Left lung (tissue), 10 donors: Measurements from ENCODE around the gene CANT1. TPM values are rescaled to one million over a fixed set of nuclear protein-coding genes. Genes with fewer than 3 reads are reported as not detected.
A peak's percentile ranks its signal among the peaks of the same experiment; 100 is the strongest.

Experiments used
- ATAC-seq: fragments of 200-7000 bp; cut with Tn5 transposase; one replicate; pipeline ENCODE4 v1.9.1; 2020; ENCODE audit warnings: moderate library complexity
- DNase-seq, 4 donors: peaks; one replicate each; pipeline ENCODE4 v3.0.0-alpha.2; 2013 to 2020
- H3K27ac ChIP-seq, 2 donors: fragments of 200-600 bp; sonication (generic) in 1 of 2; one replicate each; pipeline versions ENCODE4 v1.5.0 to v1.8.0; 2020 to 2021
- H3K27me3 ChIP-seq, 2 donors: fragments of 200-600 bp; sonication (generic) in 1 of 2; one replicate each; pipeline versions ENCODE4 v1.5.0 to v1.8.0; 2020 to 2021
- H3K36me3 ChIP-seq, 2 donors: fragments of 200-600 bp; sonication (generic) in 1 of 2; one replicate each; pipeline versions ENCODE4 v1.5.0 to v1.8.0; 2020 to 2021
- H3K4me1 ChIP-seq, 2 donors: fragments of 200-600 bp; one replicate each; pipeline ENCODE4 v1.8.0; 2021
- H3K4me3 ChIP-seq, 2 donors: fragments of 200-600 bp; sonication (generic) in 1 of 2; one replicate each; pipeline versions ENCODE4 v1.5.0 to v1.8.0; 2020 to 2021; ENCODE audit warnings: mild to moderate bottlenecking in 1 of 2
- H3K9me3 ChIP-seq, 2 donors: fragments of 200-600 bp; sonication (generic) in 1 of 2; one replicate each; pipeline versions ENCODE4 v1.5.0 to v1.8.0; 2020 to 2021
- intact Hi-C, 2 donors: fragments of 100-400 bp; cut with DNase I; formaldehyde crosslinking; loops; one replicate each; pipeline versions ENCODE4 v1.11.2 to v1.14.2; 2022
- polyA plus RNA-seq, 6 donors: library from polyadenylated mRNA; unstranded; fragments of 120-200 nt; gene quantifications; one replicate each; pipeline ENCODE4 v1.2.1, GENCODE V29; 2013; ENCODE audit not compliant: insufficient read length in 6 of 6
- total RNA-seq, 2 donors: library from RNA; stranded (reverse); fragmentation: NEBNext Ultra II Directional; extraction: Animal tissue kit (Norgen Biotek cat#: 25700); gene quantifications; one replicate each; pipeline ENCODE4 v1.2.1, GENCODE V29; 2021
- TF ChIP-seq, protein P1 (sequence below), 2 donors: fragments of 200-600 bp; sonication (generic) in 1 of 2; IDR thresholded peaks; one replicate each; pipeline versions ENCODE4 v1.5.0 to v1.8.0; 2021; ENCODE audit warnings: antibody characterized with exemption in 2 of 2
- donor health status: DM: no; HTN: yes; CAD: no.
- donor health status: DM: no; HTN: no; CAD: no.

Gene CANT1
- total and polyA plus RNA-seq, 8 donors: 37.9 to 69.0 (median 41.2) TPM

DNA sequence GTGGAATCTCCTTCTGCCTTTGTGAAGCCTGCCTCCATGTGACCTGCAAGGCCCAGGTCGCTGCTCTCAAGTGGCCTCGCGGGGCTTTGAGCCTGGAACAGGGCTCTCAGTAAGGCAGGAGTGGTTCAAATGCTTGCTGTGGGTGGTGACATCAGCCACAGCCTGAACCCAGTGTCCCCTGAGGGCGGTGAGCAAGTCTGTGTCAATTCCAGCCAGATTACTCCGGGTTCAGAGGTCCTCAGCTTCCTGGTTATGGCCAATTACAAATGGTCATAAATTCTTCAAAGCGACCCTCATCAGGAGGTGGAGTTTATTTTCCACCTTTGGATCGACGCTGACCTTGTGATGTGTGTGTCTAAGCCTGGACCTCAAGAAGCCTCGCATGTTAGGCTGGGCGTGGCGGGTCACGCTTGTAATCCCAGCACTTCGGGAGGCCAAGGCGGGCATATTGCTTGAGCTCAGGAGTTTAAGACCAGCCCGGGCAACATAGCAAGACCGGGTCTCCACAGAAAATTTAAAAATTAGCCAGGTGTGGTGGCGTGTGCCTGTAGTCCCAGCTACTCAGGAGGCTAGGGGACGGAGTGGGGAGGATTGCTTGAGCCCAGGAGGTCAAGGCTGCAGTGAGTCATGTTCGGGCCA is 47.1 kb downstream of the CANT1 start:
- intact Hi-C loops: no loop called here
- H3K4me1 ChIP-seq: peaks cover 0 to 9% of the 10 kb centered on the region in 2 donors

GRCh38 chr17:78961571-78961970 is 48.0 kb downstream of the CANT1 start:
- DNase-seq (peak in 1 of 4 donors; percentile 23), ATAC-seq (no peak)
- peaks cover 0 to 9% of the 10 kb centered on the region in 2 donors for H3K4me1 ChIP-seq
- no peaks in the 10 kb centered on the region for H3K36me3 ChIP-seq
- no peaks in the 10 kb centered on the region for H3K27me3 ChIP-seq
- TF ChIP-seq, protein P1, sequence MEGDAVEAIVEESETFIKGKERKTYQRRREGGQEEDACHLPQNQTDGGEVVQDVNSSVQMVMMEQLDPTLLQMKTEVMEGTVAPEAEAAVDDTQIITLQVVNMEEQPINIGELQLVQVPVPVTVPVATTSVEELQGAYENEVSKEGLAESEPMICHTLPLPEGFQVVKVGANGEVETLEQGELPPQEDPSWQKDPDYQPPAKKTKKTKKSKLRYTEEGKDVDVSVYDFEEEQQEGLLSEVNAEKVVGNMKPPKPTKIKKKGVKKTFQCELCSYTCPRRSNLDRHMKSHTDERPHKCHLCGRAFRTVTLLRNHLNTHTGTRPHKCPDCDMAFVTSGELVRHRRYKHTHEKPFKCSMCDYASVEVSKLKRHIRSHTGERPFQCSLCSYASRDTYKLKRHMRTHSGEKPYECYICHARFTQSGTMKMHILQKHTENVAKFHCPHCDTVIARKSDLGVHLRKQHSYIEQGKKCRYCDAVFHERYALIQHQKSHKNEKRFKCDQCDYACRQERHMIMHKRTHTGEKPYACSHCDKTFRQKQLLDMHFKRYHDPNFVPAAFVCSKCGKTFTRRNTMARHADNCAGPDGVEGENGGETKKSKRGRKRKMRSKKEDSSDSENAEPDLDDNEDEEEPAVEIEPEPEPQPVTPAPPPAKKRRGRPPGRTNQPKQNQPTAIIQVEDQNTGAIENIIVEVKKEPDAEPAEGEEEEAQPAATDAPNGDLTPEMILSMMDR (IDR thresholded peaks at IDR 0.05): no peak
- H3K27ac ChIP-seq: no peak overlapping the region
- intact Hi-C loops: no loop called here
- H3K4me3 ChIP-seq: no peak overlapping the region
- no peaks in the 10 kb centered on the region for H3K9me3 ChIP-seq

More for the DNA sequence above, 47.1 kb downstream of the CANT1 start:
- peak; percentile 20 for ATAC-seq
- Histone ChIP-seq H3K27ac (no peak overlapping the region), H3K27me3 (no peaks in the 10 kb centered on the region), H3K4me3 (no peak overlapping the region), H3K36me3 (peaks cover 0 to 6% of the 10 kb centered on the region in 2 donors), H3K9me3 (no peaks in the 10 kb centered on the region)
- peak in 1 of 4 donors; percentile 37 for DNase-seq
- TF ChIP-seq, protein P1 (IDR thresholded peaks at IDR 0.05): no peak

- DNase-seq (peak in 2 of 4 donors; percentile 56 to 62), ATAC-seq (peak; percentile 91)
- H3K4me3 ChIP-seq: no peak overlapping the region
- peaks cover 0 to 9% of the 10 kb centered on the region in 2 donors for H3K4me1 ChIP-seq
- H3K27me3 ChIP-seq: no peaks in the 10 kb centered on the region
- TF ChIP-seq, protein P1 (IDR thresholded peaks at IDR 0.05): no peak
- no peaks in the 10 kb centered on the region for H3K9me3 ChIP-seq
- no peak overlapping the region for H3K27ac ChIP-seq
- no peaks in the 10 kb centered on the region for H3K36me3 ChIP-seq
- intact Hi-C loops: no loop called here
These were observed 48.6 kb downstream of the CANT1 start for GRCh38 chr17:78960928-78961327.

DNA sequence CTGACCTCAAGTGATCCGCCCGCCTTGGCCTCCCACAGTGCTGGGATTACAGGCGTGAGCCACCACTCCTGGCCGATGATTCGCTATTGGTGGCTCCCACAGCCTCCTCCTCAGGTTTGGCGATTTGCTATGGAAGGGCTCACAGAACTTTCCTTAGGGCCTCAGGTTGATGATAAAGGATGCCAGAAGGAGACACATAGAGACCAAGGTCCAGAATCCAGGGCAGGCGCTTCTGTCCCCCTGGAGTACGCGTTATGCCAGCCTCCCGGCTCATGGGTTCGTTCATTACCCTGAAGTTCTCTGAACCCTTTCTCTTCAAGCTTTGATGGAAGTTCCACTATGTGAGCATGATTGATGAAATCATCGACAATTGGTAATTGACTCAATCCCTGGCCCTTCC is 49.8 kb downstream of the CANT1 start:
- Histone ChIP-seq H3K27me3 (no peaks in the 10 kb centered on the region), H3K4me1 (peaks cover 0 to 9% of the 10 kb centered on the region in 2 donors), H3K36me3 (no peaks in the 10 kb centered on the region), H3K9me3 (no peaks in the 10 kb centered on the region), H3K27ac (no peak overlapping the region), H3K4me3 (no peak overlapping the region)
- TF ChIP-seq, protein P1 (IDR thresholded peaks at IDR 0.05): no peak
- intact Hi-C loops: no loop called here
- ATAC-seq (no peak), DNase-seq (no peak)

DNA sequence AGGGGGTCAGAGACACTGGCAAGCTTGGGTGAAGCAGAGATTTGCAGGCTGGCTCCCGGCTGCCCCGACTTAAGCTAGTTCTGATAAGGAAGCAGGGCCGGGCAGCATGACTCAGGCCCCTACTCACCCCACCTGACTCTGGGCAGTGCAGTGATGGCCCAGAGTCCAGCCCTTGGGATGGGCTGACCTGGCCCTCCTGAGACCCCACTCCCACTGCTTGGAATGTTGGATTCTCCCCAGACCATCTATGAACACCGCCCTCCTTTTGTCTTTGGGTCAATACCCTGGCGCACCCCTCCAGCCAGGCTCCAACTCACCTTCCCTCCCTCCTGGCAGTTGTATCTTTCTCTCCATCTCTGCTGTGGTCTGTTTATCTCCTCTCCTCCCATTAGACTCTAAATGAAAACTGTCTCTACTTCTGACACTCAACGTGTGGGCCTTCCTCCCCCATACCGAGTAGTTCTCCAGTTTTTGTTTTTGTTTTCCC is 50.9 kb downstream of the CANT1 start:
- ATAC-seq (peak; percentile 11), DNase-seq (no peak)
- Histone ChIP-seq H3K36me3 (no peaks in the 10 kb centered on the region), H3K27me3 (no peaks in the 10 kb centered on the region), H3K9me3 (no peaks in the 10 kb centered on the region), H3K27ac (no peak overlapping the region), H3K4me3 (no peak overlapping the region), H3K4me1 (peaks cover 0 to 9% of the 10 kb centered on the region in 2 donors)
- TF ChIP-seq, protein P1 (IDR thresholded peaks at IDR 0.05): no peak
- intact Hi-C loops: no loop called here
